ENCODE measurements around the gene GABRA1.

GABRA1 gene

DNA sequence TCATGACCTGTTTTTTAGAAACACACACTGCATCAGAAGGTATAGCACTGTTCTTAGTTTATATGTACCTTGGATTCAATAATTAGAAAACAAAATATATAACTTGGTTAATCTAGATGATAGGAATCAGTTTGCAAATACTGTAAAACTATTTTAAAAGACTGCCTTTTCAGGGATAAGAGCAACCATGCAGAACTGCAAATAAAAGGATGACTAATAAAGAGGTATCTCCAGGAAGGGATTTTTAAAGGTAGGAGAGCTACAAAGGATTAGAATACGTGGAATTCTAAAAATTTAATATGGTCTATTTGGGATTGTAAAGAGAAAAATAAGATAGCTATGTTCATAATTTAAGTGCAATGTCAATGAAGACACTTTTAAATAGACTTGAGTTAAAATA is 9.4 kb downstream of the GABRA1 start:
- no peak overlapping the region for H3K4me3 ChIP-seq (ENCODE audit: low read depth, low read length)
- no peak for DNase-seq (ENCODE audit: low read depth)
- no peak for TF ChIP-seq CTCF (IDR thresholded peaks at IDR 0.05; ENCODE audit: insufficient read depth, low read depth, low read length, missing control alignments)

GRCh38 chr5:161863259-161863658 is 15.3 kb downstream of the GABRA1 start:
- DNase-seq (ENCODE audit: low read depth), result no peak
- H3K4me3 ChIP-seq (ENCODE audit: low read depth, low read length), result no peak overlapping the region
- TF ChIP-seq CTCF (IDR thresholded peaks at IDR 0.05; ENCODE audit: insufficient read depth, low read depth, low read length, missing control alignments), result no peak

GRCh38 chr5:161863811-161864210 is 15.9 kb downstream of the GABRA1 start:
- H3K4me3 ChIP-seq (ENCODE audit: low read depth, low read length), result no peak overlapping the region
- no peak for DNase-seq (ENCODE audit: low read depth)
- no peak for TF ChIP-seq CTCF (IDR thresholded peaks at IDR 0.05; ENCODE audit: insufficient read depth, low read depth, low read length, missing control alignments)

GRCh38 chr5:161865510-161865909 is 17.6 kb downstream of the GABRA1 start:
- no peak overlapping the region for H3K4me3 ChIP-seq (ENCODE audit: low read depth, low read length)
- DNase-seq (ENCODE audit: low read depth), result no peak
- TF ChIP-seq CTCF (IDR thresholded peaks at IDR 0.05; ENCODE audit: insufficient read depth, low read depth, low read length, missing control alignments), result no peak

DNA sequence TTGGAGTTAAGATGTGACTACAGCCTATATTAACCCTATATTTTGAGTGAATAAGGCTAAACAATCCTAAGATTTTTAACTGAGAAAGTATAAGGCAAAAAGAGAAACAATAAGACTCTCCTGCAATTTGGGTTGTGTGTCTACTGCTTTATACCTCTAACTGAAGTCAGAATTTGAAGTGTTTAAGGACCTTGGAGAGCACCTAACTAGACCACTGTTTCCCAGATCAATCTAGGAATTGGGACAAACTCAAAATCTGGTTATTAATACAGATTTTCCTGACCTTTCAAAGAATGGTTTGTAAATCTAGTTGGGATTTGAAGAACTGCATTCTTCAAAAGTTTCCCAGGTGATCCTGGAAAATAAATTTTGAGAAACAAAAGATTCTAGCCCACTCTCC is 42.1 kb downstream of the GABRA1 start:
- no peak for DNase-seq (ENCODE audit: low read depth)
- no peak overlapping the region for H3K4me3 ChIP-seq (ENCODE audit: low read depth, low read length)
- TF ChIP-seq CTCF (IDR thresholded peaks at IDR 0.05; ENCODE audit: insufficient read depth, low read depth, low read length, missing control alignments), result no peak

- TF ChIP-seq CTCF (IDR thresholded peaks at IDR 0.05; ENCODE audit: insufficient read depth, low read depth, low read length, missing control alignments), result no peak
- H3K4me3 ChIP-seq (ENCODE audit: low read depth, low read length), result no peak overlapping the region
- DNase-seq (ENCODE audit: low read depth), result no peak
Observed at GRCh38 chr5:161895514-161895913, 47.6 kb downstream of the GABRA1 start.

DNA sequence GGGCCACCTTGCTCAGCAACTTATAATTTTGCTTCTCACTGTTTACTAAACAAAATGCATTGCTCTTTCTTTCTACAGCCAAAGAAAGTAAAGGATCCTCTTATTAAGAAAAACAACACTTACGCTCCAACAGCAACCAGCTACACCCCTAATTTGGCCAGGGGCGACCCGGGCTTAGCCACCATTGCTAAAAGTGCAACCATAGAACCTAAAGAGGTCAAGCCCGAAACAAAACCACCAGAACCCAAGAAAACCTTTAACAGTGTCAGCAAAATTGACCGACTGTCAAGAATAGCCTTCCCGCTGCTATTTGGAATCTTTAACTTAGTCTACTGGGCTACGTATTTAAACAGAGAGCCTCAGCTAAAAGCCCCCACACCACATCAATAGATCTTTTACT is 49.1 kb downstream of the GABRA1 start:
- TF ChIP-seq CTCF (IDR thresholded peaks at IDR 0.05; ENCODE audit: insufficient read depth, low read depth, low read length, missing control alignments), result no peak
- no peak overlapping the region for H3K4me3 ChIP-seq (ENCODE audit: low read depth, low read length)
- no peak for DNase-seq (ENCODE audit: low read depth)

Data from GM12865 (cell line).